H54 (cell line): ENCODE measurements around the gene NUAK2.
A peak's percentile ranks its signal among the peaks of the same experiment; 100 is the strongest.
"Not testable (repeated sequence)": the region's sequence is repeated elsewhere in the genome, so short reads cannot be mapped to it uniquely, and the experiment has no call there.

Experiments used
- DNase-seq: peaks from one replicate; pipeline ENCODE4 v3.0.0; 2011; ENCODE audit warnings: low spot score, mixed read lengths; ENCODE audit not compliant: insufficient read length
- FAIRE-seq: peaks from 3 replicates; lab custom pipeline; 2011; peaks lifted over from hg19 to GRCh38; lab: Jason Lieb, UNC
- POLR2A ChIP-seq: IDR thresholded peaks from 2 replicates; pipeline ENCODE4 v1.6.1; 2011; ENCODE audit warnings: low read depth, mild to moderate bottlenecking, low read length

The NUAK2 gene

DNA sequence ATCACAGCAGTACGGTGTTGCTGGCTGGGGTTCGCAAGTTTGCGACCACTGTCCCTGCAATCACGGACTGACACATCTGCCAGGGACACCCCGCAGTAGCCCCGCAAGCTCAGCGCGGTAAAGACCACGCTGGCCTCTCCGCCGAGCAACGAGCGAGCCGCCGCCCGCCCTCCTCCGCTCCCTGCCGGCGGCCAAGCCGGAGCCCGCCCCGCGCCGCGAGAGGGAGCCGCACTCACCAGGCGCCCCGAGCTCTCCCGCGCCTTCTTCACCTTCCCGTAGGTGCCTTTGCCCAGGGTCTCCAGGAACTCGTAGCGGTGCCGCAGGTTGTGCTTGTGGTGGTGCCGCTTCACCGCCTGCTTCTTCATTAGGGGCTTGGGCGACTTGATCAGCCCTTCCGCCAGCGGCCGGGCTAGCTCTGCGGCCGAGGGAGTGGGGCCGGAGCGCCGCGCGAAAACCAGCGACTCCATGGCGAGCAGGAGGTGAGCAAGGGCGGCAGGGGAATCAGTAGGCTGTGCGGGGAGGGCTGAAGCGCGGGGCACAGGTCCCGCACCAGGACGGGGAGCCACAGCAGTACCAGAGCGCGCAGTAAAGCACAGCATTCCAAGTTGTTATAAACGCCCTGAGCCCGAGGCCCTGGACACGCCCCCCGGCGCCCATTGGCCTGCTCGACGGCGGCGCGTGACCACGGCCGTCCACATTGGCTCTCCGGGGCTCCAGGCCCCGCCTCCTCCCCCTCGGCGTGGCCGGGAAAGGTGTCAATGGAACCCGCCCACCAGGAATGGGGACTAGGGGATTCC, at the start of gene NUAK2:
NUAK2 (minus strand) TSS at position 584 of the 797 bp plus-strand sequence; CDS start at position 467, 117 bp downstream.
- peak; percentile 95 for TF ChIP-seq POLR2A
- DNase-seq (peak; percentile 88), FAIRE-seq (no peak)

DNA sequence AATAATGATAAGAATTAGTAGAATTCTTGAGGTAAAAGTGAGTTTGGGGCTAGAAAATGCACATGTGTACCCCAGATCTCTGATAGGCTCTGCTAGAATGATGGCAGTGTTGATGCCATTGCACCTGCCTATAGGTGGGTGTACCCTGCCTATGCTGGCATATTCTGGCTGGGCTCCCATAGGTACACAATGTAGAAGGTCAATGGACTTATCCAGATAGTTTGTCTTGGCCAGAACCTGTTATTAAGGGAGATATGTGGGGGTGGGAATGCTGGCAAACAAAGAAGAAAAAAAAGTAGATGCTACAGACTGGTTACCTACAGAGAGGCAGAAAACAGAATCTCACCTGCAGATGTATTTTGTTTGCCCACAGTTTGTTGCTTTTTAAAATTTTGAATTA, 49.2 kb upstream of the NUAK2 start:
- FAIRE-seq = no peak
- no peak for TF ChIP-seq POLR2A
- DNase-seq = no peak

DNA sequence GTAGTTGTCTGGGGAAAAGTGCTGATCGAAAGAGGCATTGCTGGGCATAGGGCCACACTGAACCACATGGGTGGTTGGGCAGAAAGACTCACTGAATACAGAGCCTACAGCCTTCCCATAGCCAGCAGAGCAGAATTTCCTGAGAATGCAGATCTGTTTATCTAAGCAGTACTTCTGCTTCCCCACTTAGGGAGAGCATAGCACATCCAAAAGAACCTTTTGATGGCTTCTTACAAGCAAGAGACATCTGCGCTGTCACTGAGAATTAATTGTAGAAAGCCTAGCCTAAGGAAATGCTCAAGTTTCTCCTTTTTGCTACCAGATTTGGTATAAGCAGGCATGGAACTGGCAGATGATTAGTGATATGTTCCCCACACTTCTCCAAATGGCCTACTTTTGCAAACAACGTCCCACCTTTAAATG, 48.2 kb upstream of the NUAK2 start:
- no peak for TF ChIP-seq POLR2A
- no peak for FAIRE-seq

DNA sequence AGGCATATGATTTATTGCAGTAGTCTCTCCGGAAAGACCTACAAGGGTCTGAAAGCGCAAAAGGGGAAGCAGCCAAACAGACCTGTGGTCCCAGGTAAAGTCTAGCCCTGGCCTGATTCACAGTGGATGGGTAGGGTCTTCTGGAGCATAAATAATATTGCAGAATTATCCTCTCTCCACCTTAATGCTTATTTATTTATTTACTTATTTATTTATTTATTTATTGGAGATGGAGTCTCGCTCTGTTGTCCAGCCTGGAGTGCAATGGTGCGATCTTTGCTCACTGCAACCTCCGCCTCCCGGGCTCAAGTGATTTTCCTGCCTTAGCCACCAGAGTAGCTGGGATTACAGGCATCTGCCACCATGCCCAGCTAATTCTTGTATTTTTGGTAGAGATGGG, 46.9 kb upstream of the NUAK2 start:
- DNase-seq (no peak), FAIRE-seq (no peak)
- TF ChIP-seq POLR2A = no peak

More for the DNA sequence above, 48.2 kb upstream of the NUAK2 start:
- no peak for DNase-seq

DNA sequence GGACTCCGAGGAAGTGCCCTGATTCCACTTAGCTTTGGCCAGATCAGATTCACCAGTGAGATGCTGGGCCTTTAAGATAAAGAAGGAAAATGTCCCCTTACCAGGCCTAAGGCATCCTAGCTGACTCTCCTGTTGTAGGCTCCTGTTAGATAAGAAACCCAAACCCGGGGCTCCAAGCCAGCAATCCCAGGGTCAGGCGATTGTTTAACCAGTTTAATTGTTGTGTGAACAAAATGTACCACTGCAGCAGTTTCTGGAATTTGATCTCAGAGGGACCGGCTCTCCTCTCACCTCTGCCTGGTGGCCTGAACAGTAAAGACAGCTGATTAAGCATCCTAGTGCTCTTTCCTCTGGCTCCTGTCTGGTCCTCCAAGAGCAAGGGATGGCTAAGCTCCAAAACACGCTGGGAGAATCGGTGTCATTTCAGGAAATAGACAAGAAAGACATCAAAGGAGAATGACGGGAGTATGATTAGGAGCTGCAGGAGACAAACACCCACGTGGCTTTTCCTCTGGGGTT, 44.5 kb upstream of the NUAK2 start:
- DNase-seq (no peak), FAIRE-seq (no peak)
- TF ChIP-seq POLR2A = no peak

DNA sequence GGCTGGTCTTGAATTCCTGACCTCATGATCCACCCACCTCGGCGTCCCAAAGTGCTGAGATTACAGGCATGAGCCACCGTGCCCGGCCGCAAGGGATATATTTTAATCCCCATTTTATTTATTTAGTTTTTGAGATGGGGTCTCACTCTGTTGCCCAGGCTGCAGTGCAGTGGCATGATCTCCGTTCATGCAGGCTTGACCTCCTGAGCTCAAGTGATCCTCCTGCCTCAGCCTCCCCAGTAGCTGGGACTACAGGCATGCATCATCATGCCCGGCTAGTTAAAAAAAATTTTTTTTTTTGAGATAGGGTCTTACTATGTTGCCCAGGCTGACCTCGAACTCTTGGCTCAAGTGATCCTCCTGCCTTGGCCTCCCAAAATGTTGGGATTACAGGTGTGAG, 43.5 kb upstream of the NUAK2 start:
- FAIRE-seq, DNase-seq: not testable (repeated sequence)

DNA sequence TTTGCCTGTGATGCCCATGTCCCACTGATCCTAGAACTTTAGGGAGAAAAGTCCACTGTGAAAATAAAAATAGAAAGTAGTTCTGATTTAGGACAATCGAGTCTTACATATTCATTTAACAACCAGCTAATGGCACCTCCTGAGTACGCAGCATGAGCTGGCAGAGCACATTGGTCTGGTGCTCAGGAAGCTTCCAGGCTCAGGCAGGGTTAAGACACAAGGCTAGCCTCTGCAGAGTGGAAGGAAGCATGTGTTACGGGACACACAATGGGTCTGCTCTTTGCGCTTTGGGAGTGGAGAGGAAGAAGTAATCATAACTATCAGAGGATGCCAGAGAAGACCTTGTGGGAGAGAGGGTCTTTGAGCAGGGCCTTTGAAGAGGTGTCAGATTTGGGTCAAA, 39.3 kb upstream of the NUAK2 start:
- DNase-seq (no peak), FAIRE-seq (no peak)
- no peak for TF ChIP-seq POLR2A

DNA sequence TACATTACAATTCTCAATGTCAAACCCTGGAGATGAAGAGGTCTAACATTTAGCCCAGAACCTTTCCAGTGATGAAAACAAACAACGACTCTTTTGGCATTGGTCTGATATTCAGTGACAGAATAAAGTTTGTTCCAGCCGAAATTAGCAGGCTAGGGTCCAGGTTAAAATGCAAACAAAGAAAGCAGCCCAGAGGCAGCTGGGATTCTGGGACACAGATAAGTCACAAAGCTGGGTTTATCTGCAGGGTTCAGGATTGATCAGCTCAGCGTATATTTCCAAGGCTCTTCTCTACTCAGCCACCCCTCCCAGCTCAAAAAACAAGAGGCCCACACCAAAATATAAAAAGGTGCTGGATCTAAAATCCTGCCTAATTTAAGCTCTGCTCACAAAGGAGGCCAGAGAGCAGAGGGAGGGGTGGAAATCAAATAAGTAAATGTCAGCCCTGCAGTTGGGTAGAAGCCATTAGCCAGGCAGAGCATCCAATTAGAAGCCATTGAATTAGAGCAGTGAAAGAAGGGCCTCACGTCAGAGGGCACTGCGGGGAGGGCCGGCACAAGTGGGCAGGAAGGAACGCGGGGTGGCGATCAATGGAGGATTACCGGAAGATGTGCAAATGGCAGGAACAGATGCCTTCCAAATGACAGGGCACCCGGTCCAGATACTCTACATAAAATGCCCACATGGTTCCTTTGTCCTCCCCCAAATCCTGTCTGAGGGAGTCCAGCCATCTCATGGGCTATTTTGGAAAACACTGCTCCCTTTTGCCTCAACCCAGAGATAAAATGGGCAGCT, 38.4 kb upstream of the NUAK2 start:
- TF ChIP-seq POLR2A = no peak
- FAIRE-seq = no peak
- no peak for DNase-seq

DNA sequence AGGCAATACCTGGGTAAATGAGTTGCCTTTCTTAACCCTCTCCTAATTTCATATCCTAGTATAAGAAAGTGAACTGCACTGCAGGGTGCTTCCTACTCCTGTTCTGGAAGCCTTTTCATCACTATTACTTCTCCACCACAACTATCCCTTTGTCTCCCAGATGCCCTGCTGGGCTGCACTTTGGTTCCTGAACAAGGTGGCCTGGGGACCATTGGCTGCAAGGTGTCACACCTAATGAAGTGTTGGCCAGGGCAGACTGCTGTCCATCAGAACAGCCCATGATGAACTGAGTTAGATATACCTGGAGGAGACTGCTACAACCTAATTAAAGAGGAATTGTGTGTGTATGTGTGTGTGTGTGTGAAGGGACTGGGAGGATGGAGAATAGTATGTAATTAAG, 37.0 kb upstream of the NUAK2 start:
- no peak for DNase-seq
- FAIRE-seq = no peak
- no peak for TF ChIP-seq POLR2A

DNA sequence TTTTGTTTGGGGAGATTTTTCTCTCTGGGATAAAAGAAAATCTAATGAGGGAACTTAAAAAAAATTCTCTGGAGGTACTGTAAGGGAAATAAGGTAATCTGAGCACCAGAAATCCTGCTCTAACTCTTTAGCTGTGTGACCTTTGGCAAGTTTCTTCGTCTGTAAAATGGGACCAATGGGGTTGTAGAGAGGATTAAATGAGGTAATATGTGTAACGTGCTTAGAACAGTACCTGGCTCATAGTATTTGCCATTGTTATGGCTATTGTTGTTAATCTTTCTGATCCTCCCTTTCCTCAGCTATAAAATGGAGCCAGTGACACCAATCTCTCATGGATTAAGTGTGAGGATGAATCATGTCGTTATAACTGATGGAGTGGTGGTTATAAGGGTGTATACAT, 36.0 kb upstream of the NUAK2 start:
- no peak for TF ChIP-seq POLR2A
- FAIRE-seq (no peak), DNase-seq (no peak)

DNA sequence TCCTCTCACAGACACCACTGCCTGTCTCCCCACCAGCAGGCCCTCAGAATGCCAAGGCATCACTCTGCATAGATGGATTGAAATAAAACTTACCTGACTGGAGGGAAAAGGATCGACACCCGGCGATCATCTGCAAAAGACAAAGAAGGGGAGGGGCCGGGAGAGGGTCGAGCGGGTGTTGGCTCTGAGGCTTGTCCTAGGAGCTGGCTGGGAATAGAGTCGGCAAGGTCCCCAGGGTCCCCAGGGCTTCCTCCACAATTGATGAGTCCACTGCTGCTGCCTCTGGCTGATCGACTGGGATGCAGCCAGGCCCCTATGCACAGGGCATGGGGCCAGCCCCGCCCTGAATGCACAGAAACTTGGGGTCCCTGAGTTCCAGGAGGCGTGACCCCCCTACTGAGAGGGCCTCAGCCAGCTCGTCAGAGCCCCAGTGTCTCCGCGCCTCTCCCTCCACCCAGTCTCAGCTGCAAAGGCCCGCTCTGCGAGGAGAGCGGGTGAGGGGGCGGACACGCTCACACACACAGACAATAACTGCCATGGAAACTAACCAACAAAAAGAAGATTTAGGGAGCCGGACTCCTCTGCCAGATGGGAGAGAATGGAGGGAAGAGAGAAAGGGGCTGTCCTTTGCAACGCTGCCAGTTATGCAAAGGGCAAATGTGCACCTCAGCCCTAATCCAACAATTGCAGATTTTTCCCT, 35.0 kb upstream of the NUAK2 start, which contains the start of gene KLHDC8A:
KLHDC8A (minus strand) TSS at position 483 of the 700 bp plus-strand sequence. CDS start 13,318 bp downstream, outside the sequence.
- no peak for FAIRE-seq
- no peak for DNase-seq

DNA sequence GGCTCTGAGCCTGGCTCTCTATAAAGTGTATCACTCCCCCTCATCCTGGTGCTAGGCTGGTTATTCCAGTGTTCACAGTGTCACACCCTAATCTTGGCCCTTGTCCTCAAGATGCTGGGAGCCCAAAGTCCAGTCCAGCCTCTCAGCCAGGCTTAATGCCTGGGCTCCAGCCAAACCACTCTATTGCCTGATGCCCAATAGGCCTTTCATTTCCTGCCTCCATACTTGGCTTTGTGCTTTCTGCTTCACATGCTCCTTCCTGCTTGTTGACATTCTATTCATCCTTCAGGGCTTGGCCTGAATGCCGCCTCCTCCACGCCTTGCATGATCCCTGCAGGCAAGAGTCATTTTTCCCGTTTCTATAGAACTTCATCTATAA, 33.5 kb upstream of the NUAK2 start:
- FAIRE-seq = no peak
- TF ChIP-seq POLR2A = no peak
- no peak for DNase-seq

More for the DNA sequence above, 35.0 kb upstream of the NUAK2 start, which contains the start of gene KLHDC8A:
- TF ChIP-seq POLR2A = no peak

DNA sequence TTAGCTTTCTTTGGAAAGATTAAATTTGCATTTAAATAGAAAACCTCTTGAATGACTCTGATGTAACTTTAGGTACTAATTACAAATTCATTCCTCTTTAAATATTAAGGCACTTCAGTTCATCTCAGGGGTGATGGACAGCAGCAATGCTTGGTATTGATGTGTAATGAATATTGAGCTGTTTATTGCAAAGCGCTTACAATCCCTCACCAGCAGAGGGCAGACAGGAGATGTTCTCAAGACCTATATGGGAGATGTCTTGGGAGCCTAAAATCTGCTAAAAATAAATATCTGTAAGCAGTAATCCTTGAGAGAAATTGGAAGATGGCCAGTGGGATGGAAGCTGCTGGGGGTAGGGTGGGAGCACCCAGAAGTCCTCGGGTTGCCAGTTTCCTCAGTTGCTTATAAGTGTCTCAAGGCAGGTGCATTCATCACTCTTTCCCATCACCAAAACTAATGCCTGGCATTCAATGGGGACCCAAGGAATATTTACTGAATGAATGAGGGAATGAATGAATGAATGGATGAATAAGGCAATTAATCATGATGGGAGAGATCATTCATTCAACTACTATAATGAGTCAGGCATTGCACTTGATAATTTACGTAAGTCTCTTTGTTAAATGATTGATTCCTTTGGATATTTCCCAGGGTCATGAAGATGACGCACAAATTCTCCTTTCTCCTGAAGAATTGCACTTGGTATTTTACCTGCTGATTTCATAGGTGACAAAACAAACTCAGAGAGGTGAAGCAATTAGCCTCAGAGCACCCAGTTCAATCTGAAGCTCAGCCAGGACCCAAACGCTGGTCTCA, 32.9 kb upstream of the NUAK2 start:
- no peak for TF ChIP-seq POLR2A
- FAIRE-seq (no peak), DNase-seq (peak; percentile 34)
